ENCODE data around the gene FAM124B.

Gene FAM124B, protein sequence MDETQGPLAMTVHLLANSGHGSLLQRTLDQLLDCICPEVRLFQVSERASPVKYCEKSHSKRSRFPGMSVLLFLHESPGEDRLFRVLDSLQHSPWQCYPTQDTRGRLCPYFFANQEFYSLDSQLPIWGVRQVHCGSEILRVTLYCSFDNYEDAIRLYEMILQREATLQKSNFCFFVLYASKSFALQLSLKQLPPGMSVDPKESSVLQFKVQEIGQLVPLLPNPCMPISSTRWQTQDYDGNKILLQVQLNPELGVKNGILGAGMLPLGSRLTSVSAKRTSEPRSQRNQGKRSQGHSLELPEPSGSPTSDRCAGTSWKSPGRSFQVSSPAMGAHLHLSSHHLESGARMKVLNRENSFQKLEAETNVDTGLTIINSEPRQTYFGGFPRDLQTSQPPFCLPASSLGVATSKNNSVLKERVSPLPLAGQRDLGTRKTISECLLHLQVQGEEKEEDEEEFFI

DNA sequence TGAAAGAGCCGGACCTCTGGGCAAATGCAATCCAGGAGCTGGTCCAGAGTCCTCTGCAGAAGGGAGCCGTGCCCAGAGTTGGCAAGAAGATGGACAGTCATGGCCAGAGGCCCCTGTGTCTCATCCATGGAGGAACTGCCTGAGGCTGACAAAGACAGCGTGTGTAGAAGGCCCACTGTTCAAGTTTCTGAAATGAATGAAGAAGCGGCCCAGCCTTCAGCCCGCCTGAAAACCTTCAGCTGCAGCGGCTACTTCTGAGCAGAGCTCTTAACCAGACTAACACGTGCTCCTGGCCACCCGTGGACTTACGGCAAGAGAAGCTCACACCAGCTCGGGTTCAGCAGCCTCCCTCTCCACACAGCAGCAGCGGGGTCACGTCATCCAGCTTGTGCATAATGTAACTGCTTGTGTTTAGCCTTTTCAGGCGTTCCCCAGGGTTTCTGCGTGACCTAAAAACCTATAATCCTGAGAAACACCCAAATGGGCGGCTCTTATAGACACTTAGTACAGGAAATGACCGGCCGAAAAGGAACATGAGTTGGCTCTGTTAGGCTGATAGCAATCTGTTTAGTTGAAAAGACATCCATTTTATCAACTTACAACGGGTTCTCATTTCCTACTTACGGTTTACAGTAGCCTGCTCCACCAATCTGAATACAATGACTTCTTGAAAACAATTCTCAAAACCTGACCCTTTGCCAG is at the start of gene FAM124B:
Gene FAM124B, minus strand, starts transcription at position 467 of the 702 bp plus-strand sequence. Its CDS starts 339 bp downstream, at position 128.
- DNase-seq (ENCODE audit: low read depth) = no peak

DNA sequence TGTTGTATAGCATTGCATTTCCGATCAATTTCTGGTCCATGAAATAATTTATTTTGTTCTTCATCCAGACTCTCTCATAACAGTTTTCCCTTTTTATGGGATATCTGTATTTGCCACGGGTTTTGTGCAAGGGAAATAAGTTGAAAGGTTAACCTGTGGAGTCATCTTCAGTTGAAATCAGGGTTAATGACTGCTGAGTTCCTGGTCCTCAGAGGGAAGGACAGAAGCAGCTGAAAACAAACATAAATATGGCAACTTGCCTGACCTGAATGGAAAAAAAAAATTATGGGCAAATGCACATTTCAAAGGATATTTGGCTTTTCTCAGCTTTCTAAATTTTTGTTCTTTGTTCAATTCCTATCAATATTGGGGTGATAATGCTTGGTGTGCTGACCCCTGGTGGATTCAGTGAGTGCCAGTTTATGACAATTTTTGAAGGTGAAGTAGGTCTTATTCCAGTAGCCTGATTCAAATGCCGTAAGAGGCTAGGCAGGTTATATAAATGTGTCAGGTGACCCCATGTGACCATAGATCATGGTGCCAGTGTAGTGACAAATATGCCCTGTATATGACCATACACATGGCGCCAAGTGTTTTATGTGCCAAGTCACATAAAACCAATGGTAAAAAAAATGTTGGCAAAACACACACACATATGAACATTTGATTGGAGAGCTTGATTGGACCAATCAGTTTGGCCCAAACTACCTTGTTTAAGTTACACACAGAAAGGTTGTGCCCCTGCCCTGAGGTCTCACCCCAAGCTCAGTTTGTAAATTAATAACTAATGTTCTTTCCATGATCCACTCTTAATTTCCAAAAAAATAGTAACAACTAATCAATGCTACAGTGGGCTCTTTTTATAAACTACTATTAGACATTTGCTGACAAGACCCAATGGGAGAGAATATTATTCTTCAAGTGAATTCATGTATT is 47.6 kb upstream of the FAM124B start:
- no peak for DNase-seq (ENCODE audit: low read depth)

DNA sequence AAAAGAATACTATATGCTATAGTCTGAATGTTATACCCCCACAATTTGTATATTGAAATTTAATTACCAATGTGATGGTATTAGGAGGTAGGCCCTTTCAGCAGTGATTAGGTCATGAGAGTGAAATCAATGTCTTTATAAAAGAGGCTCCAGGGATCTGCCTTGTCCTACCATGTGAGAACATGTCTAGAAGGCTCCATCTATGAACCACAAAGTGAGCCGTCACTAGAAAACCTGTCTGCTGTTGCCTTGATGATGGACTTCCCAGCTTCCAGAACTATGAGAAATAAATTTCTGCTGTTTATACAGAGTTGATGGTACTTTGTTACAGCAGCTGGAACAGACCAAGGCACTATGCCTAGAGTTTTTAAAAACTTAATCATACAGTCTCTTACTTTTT is 46.3 kb upstream of the FAM124B start:
- DNase-seq (ENCODE audit: low read depth) = no peak

DNA sequence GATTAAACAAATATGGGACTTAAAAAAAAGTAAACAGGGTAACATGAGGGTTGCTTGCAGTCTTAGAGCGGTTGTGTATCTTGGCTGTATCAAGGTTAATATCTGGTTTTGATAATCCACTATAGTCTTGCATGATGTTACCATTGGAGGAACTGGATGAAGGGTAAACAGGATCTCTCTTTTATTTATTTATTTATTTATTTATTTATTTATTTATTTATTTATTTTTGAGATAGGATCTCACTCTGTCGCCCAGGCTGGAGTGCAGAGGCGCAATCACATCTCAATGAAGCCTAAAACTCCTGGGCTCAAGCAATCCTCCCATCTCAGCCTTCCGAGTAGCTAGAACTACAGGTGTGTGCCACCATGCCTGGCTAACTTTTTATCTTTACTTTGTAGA is 42.9 kb upstream of the FAM124B start:
- DNase-seq (ENCODE audit: low read depth) = no peak

DNA sequence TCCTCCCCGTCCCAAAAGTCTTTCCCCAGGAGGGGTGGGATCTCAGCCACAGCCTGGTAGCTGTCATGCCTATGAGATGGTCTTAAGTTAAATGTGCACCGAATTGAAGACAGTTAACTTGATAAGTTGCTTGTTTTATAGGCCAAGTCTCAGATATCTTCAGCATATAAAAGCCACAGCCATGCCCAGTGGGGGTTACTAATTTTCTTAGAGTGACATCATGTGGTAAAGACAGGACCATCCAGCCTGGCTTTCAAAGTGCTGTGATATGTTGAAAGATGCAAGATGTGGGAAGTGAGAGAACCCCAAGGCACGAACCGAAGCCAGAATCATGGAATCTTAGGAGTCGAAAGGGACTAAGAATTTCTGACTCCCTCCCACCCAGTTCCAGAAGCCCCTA is 42.1 kb upstream of the FAM124B start:
- no peak for DNase-seq (ENCODE audit: low read depth)

DNA sequence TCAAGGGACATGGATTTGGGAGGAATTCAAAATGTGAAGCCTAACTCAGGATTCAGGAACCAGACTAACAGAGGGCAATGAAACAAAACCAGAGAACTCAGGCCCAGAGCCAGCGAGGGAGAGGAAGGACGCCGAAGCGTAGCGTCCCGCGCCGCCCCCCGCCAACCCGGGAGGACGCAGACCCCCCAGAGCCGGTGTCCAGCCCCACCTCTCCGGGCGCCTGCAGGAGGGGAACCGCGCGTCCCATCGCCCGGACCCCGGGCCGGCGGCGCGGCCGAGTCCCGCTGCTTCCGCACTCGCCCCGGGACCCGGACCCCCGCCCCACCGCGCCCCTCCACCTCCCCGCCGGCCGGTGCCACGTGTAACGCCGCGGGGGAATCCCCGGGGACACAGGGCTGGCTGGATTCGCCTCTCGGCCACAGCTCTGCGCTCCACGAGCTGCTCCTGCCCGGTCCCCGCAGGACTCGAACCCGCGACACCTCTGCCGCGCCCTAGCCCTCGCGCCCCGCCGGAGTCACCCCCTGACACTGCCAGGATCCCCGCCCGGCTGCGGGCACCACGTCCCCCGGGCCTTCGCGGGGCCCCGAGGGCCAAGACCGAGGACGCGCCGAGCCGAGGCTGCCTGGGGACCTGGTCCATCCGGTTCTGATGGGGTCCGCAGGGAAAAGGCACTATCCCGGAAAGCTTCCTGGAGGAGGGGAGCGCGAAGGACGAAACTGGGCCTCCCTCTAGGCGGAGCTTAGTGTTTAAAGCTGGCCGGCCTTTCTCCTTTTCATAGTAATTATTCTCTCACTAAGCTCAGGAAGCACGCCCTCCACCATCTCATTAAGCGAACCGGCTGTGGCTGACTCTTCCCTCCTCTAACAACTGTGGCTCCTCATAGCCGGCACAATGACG is 40.4 kb upstream of the FAM124B start:
- peak; percentile 10 for DNase-seq (ENCODE audit: low read depth)

DNA sequence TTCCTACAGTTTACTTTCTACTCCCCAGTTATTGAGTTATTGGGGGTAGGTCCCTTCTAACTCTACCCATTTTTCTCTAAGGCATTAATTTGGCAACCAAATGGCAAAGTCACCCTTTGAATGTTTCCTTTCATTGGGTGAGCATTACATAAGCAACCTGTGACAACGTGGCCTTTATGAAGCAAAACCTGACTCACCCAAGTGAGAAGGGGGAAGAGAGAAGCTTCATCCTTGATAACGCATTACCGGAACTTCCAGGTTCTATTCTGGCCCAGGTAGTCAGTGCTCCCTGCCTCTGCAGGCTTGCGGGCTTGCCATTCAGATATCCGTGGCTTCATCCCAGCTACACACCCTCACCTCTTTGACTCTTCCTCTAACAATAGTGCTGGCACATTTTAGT is 39.1 kb upstream of the FAM124B start:
- no peak for DNase-seq (ENCODE audit: low read depth)

DNA sequence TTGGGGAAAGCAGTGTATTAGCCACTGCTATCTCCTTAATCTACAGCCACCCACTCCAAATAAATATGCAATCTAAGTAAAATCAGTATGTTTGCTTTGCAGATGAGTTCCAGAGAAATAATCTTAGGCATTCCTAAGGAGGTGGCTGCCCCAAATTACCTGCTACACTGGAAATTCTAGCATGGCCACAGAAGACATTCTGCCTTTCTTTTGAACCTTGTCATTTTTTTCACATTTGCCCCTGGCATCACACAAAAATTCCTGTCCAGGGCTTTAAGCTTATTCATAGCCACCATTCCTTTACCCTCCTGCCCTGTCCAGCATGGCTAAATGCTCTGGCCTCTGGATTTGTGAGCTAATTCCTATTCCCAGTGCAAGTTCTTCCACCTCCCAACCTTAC is 36.8 kb upstream of the FAM124B start:
- DNase-seq (ENCODE audit: low read depth) = no peak

DNA sequence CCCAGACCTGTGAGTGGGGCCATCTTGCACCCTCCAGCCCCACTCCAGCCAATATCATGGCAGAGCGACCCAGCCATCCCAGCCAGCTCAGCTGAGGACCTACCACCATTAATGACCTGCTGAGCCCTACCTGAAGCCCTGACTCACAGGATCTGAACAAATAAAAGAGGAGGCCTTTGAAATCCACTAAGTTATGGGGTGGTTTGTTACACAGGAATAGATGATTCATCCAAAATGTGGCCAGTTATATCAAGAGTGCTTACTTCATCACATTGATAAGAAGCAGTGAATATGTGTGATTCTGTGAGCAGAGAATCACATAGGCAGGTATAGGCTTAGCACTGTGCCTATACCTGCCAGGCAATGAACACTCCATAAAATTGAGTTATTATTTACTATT is 34.7 kb upstream of the FAM124B start:
- no peak for DNase-seq (ENCODE audit: low read depth)

DNA sequence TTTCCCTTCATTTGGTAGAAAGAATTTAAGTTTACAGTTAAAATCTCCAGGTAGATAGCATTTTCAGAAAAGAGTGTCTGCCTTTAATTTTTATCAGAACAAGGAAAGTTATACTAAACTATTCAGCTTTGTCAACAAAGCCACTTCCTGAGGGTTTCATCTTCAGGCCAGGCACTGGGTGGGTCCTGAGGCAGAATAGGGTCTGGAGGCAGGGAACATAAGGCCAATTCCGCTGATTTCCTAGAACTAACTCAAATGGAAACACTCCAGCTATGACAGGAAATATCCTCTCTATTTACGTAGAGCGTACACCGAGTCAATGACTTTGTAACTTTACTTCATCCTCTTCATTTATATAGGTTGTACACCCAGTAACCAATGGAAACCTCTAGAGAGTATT is 32.7 kb upstream of the FAM124B start:
- no peak for DNase-seq (ENCODE audit: low read depth)

DNA sequence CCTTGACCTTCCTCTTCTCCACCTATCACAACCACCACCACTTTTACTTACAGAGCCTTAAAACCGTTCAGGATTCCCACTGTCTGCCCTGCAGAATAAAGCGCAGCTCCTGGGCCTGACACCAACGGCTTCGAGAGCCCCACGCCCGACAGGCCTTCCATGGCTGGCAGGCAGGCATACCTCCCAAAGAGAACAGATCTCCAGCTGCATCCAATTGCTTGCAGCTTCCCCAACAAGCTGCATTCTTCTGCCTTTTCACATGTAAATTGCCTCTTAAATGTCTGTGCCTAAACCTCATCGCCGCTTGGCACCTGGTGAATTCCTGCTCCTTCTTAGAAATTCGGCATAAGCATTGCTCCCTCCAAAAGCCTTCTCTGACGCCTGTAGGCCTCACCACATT is 31.5 kb upstream of the FAM124B start:
- DNase-seq (ENCODE audit: low read depth) = no peak

DNA sequence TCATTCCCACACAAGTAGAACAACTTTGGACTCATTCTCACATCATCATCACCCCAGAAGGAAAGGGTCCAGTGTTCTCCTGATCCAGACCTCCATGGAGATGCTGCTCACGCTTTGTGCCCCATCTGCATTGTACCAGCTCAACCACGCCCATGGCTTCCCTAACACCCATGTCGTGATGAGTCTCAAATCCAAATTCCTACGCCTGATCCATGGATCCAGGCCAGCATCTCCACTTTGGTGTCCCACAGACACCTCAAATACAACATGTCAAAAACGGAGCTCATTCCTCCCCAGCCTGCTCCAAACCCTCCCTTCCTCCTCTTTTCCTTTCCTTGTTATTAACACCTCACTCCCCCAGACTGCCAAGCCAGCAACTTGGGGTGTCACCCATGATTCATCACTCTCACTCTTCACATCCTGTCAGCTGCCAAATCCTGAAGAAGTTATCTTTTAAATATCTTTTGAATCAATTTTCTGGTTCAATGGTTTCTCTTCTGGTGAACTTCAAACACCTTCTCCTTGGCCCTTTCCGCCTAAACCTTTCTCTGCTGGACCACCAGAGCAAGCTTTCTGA is 30.2 kb upstream of the FAM124B start:
- no peak for DNase-seq (ENCODE audit: low read depth)

DNA sequence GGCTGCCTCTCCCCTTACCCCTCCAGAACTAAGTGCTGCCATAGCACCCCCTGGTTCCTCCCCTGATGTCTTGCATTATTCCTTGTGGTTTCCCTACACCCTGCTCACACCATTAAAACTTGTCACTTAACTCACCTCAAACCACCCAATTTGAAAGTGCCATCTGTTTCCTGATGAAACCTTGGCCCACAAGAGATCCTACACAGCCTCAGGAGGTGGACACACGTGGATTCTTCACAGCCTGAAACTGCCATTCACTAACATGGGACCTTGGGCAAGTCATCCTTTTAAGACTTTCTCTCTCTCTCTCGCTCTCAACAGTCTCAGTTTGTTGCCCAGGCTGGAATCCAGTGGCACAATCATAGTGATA is 27.5 kb upstream of the FAM124B start:
- DNase-seq (ENCODE audit: low read depth) = no peak

DNA sequence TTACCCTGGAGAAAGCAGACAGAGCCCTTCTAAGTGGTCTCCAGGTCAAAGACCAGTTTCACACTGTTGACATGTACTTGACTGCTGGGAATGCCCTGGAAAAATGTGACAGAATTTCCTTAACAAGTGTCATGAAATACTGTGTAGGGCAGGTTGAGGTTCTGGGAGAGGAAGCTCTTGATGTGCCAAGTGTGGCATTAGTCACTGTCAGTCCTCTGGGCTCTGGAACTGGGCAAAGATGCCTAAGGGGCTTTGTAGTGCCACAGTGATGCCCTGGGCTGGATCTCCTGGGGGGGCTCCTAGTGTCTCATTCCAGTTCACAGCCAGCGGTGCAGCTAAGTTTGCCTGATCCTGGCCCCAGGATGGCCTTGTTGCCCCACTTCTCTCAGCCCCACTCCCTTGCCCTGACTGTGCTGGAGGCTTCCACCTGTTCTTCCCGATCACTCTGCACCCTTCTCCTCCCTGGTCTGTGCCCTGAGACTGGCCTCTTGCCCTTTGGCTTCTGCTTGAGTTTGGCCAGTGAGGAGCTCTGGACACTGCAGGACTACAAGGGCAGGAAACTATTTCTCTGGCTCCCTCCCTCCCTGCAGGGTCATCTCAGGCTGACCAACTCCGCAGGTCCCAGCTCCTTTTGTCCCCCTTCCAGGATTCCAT is 27.0 kb upstream of the FAM124B start:
- DNase-seq (ENCODE audit: low read depth) = no peak

DNA sequence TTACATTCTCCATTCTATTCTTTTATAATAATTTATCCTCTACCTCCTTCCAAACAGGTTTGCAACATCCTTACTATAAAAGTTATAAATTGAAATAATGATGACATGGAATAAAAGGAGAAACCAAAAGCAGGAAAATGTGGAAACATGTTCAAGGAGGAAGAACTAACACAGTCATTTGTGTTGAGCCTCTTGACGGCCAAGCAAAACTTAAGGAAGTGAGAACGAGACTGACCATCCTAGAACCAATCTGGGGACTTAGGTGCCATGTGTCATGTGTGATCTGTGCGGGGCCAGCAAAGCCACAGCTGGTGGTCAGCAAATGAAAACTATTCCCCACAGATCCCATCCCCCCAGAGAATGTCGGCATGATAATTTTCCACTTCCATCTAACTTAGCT is 25.6 kb upstream of the FAM124B start:
- DNase-seq (ENCODE audit: low read depth) = no peak

DNA sequence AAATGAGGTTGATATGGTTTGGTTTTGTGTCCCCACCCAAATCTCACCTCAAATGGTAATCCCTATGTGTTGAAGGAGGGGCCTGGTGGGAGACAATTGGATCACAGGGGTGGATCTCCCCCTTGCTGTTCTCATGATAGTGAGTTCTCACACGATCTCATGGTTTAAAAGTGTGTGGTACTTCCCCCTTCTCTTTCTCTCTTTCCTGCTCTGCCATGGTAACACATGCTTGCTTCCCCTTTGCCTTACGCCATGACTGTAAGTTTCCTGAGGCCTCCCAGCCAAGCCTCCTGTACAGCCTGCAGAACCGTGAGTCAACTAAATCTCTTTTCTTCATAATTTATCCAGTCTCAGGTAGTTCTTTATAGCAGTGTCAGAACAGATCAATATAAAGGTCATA is 24.7 kb upstream of the FAM124B start:
- no peak for DNase-seq (ENCODE audit: low read depth)

DNA sequence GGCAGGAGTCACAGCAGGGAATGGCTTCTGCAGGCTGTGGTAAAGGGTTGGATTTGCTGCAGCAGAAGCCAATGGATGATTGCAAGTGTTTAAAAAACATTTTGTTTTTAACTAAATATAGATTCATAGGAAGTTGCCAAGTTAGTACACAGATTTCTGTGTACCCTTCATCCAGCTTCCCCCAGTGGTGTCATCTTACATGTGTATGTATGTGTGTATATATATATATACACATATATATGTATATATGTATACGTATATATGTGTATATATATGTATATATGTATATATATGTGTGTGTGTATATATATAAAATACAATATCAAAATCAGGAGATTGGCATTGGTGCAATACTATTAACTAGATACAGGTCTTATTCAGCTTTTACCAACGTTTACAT is 19.2 kb upstream of the FAM124B start:
- no peak for DNase-seq (ENCODE audit: low read depth)

DNA sequence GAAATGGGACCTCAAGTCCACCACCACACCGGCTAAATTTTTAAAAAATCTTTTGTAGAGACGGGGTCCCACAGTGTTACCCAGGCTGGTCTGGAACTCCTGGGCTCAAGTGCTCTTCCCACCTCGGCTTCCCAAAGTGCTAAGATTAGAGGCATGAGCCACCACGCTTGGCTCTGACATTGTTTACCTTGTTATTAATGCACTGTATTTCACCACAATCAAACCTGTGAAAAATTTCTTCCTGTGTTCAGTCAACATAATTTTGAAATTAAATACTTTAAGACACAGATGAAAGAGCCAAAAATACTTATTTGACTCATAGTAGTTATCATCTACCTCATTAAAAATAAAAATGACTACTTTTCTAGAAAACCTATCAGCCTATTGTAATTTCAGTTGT is 16.0 kb upstream of the FAM124B start:
- DNase-seq (ENCODE audit: low read depth) = no peak

DNA sequence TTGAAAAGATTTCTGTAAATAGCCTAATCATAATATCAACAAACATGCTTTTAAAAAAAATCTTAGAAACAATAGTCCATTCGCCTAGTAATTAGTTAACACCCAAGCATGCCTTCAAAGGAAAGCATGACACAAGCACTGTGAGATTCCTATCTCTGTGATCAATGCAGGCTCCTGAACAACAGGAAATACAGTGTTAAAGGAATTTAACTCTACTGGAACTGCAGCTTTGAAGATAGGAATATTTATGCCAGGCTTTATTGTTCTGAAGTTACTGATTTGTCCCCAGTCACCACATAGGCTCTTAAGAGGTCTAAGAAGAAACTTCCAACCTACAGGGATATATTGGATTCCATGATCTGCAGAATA is 15.4 kb upstream of the FAM124B start:
- DNase-seq (ENCODE audit: low read depth) = no peak

DNA sequence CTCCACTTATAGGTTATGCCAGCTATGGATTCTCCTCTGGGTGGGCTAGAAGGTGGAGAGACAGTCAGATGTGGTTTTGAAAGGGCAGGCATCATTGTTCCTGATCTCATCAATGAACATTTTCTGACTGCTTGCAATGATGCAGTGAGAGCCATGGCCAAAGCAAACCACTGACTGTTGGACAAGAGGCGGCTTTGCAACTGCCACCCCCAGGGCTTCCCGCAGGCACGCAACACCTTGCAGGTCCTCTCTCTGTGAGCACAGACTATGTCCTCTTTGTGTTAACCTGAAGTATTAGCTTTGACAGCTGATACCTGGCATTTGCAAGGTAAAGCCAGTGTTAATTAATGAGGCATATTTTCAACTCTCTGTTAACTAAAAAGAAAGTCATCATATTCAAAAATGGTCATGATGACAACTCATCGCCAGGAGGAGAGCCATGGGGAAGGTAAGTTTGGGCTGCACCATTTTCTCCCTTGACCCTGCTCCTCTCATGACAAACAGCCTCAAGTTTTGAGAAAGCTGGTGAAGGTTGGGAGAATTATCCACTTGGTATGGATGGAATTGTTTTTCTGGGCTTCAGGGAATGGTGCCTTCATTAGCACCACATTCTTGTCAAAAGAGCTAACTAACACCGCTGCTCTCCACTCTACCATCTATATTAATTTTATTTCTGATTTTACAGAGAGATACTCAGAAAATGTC is 14.9 kb upstream of the FAM124B start:
- no peak for DNase-seq (ENCODE audit: low read depth)

Data from fibroblast of gingiva (primary cell).